CD14-positive monocyte (primary cell): ENCODE data around the gene PITRM1. TPM values are rescaled to one million over a fixed set of nuclear protein-coding genes. Genes with fewer than 3 reads are reported as not detected.

Experiments used
- DNase-seq, 3 donors: peaks; one replicate each; pipeline ENCODE4 v3.0.0-alpha.2; 2011 to 2022
- H2AFZ ChIP-seq: 2 replicates; pipeline ENCODE4 v1.6.0; 2012; ENCODE audit warnings: mild to moderate bottlenecking, low read depth, low read length, inconsistent platforms; ENCODE audit not compliant: insufficient read depth, poor library complexity, severe bottlenecking
- H3K27ac ChIP-seq, 2 donors: 1 replicate in 1 of 2; 2 replicates in 1 of 2; pipeline ENCODE4 v1.5.1; 2012 to 2013; ENCODE audit warnings: low read length in 2 of 2, control low read depth in 1 of 2, inconsistent platforms in 1 of 2, low read depth in 1 of 2, mild to moderate bottlenecking in 1 of 2
- H3K27me3 ChIP-seq, 2 donors: one replicate each; pipeline versions ENCODE4 v1.6.0 to v1.6.1; 2011 to 2013; ENCODE audit warnings: low read length in 2 of 2; ENCODE audit not compliant: control insufficient read depth in 2 of 2, insufficient read depth in 2 of 2
- H3K36me3 ChIP-seq, 2 donors: replicated peaks in 1 of 2; 1 replicate in 1 of 2; 2 replicates in 1 of 2; pipeline versions ENCODE4 v1.5.1 to v1.6.1; 2012 to 2013; ENCODE audit warnings: low read length in 2 of 2, control low read depth in 1 of 2, inconsistent platforms in 1 of 2, mild to moderate bottlenecking in 1 of 2; ENCODE audit not compliant: insufficient read depth in 2 of 2, control insufficient read depth in 1 of 2
- H3K4me1 ChIP-seq, 2 donors: 1 replicate in 1 of 2; 2 replicates in 1 of 2; pipeline versions ENCODE4 v1.5.1 to v1.6.1; 2012 to 2013; ENCODE audit warnings: low read length in 2 of 2, control low read depth in 1 of 2, inconsistent platforms in 1 of 2, mild to moderate bottlenecking in 1 of 2, moderate library complexity in 1 of 2; ENCODE audit not compliant: insufficient read depth in 2 of 2, control insufficient read depth in 1 of 2
- H3K4me2 ChIP-seq: replicated peaks from 2 replicates; pipeline ENCODE3; 2012; ENCODE audit warnings: low read length, moderate library complexity, mild to moderate bottlenecking; ENCODE audit not compliant: poor library complexity, severe bottlenecking; ENCODE audit errors: extremely low read depth
- H3K4me3 ChIP-seq, 3 experiments: fragments of 200-600 bp in 1 of 3; sonication (generic) in 1 of 3; replicated peaks in 1 of 3; 1 replicate in 2 of 3; 2 replicates in 1 of 3; pipeline ENCODE4 v1.5.1; 2011 to 2013; ENCODE audit warnings: low read length in 3 of 3, mild to moderate bottlenecking in 3 of 3, control low read depth in 2 of 3, low read depth in 2 of 3, inconsistent platforms in 1 of 3, moderate library complexity in 1 of 3
- H3K79me2 ChIP-seq: 2 replicates; pipeline ENCODE4 v1.6.0; 2012; ENCODE audit warnings: mild to moderate bottlenecking, control low read depth, inconsistent platforms, low read length, moderate library complexity; ENCODE audit not compliant: insufficient read depth
- H3K9ac ChIP-seq: 2 replicates; pipeline ENCODE4 v1.6.0; 2017; ENCODE audit warnings: low read length, mild to moderate bottlenecking; ENCODE audit not compliant: insufficient read depth, poor library complexity, severe bottlenecking
- H3K9me3 ChIP-seq, 2 donors: replicated peaks in 1 of 2; 1 replicate in 1 of 2; 2 replicates in 1 of 2; pipeline versions ENCODE4 v1.5.1 to v1.6.1; 2012 to 2013; ENCODE audit warnings: low read length in 2 of 2, control low read depth in 1 of 2; ENCODE audit not compliant: control insufficient read depth in 1 of 2, insufficient read depth in 1 of 2
- H4K20me1 ChIP-seq: 2 replicates; pipeline ENCODE4 v1.6.0; 2012; ENCODE audit warnings: mild to moderate bottlenecking, low read length, control low read depth, moderate library complexity; ENCODE audit not compliant: insufficient read depth
- H3K27ac Mint-ChIP-seq, 7 donors: one replicate each; pipeline ENCODE4 v1.8.0; 2020; ENCODE audit warnings: mild to moderate bottlenecking in 7 of 7, mixed read lengths in 7 of 7, moderate library complexity in 6 of 7, inconsistent platforms in 2 of 7
- H3K27me3 Mint-ChIP-seq, 3 donors: one replicate each; pipeline ENCODE4 v1.8.0; 2021 to 2022; ENCODE audit warnings: low read depth in 3 of 3, mild to moderate bottlenecking in 3 of 3, mixed read lengths in 3 of 3, moderate library complexity in 3 of 3, inconsistent platforms in 1 of 3
- H3K36me3 Mint-ChIP-seq, 2 donors: one replicate each; pipeline ENCODE4 v1.8.0; 2020; ENCODE audit warnings: mixed read lengths in 2 of 2, inconsistent platforms in 1 of 2, mild to moderate bottlenecking in 1 of 2
- H3K4me1 Mint-ChIP-seq: one replicate; pipeline ENCODE4 v1.8.0; 2020; ENCODE audit warnings: mild to moderate bottlenecking, mixed read lengths
- H3K4me3 Mint-ChIP-seq, 2 donors: one replicate each; pipeline ENCODE4 v1.8.0; 2020; ENCODE audit warnings: mild to moderate bottlenecking in 2 of 2, mixed read lengths in 2 of 2, moderate library complexity in 1 of 2
- H3K9me3 Mint-ChIP-seq, 7 donors: one replicate each; pipeline ENCODE4 v1.8.0; 2020 to 2022; ENCODE audit warnings: mixed read lengths in 7 of 7, mild to moderate bottlenecking in 6 of 7, moderate library complexity in 6 of 7, inconsistent platforms in 2 of 7
- WGBS: methylation state at CpG from one replicate; pipeline ENCODE4 v1.1.5; 2013; ENCODE audit warnings: missing lambda C conversion rate; ENCODE audit not compliant: insufficient coverage; 5-methylcytosine and 5-hydroxymethylcytosine counted together
- intact Hi-C, 2 donors: fragments of 100-400 bp; cut with micrococcal nuclease; formaldehyde crosslinking; loops; one replicate each; pipeline versions ENCODE4 v1.15.0 to v1.15.1; 2023
- polyA plus RNA-seq, 3 donors: library from polyadenylated mRNA; depleted of rRNA in 1 of 3; unstranded in 2 of 3; stranded (reverse) in 1 of 3; fragments of 300-500 nt in 2 of 3; fragments of >200 nt in 1 of 3; fragmentation: Illumina TruSeq in 2 of 3; gene quantifications; 1 replicate in 2 of 3; 2 replicates in 1 of 3; pipeline ENCODE4 v1.2.3, GENCODE V29; 2012 to 2021
- TF ChIP-seq, protein P1 (sequence below): fragments of 200-600 bp; IDR thresholded peaks from one replicate; pipeline ENCODE4 v1.8.0; 2022; ENCODE audit warnings: antibody characterized with exemption, mild to moderate bottlenecking

The PITRM1 gene
- polyA plus RNA-seq, 3 donors, result 15.3 to 45.7 (median 23.2) TPM

DNA sequence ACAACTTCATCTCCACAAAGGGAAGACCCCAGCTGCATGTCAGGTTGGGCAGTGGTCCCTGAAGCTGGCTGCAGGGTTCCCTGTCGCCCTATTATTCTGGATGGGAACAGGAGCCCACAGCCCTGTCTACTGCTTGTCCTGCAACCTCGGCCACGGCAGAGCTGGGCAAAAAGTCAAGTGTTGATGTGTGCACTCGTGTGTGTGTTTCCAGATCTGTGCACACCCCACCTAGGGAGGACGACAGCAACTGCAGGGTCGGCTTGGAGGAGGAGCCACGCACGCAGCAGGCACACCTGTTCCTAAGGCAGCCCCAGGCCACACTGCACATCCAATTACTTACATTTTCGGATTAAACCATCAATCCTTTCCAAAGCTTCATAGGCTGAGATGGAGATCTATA lies 23.6 kb downstream of the PITRM1 start:
- no peaks in the 10 kb centered on the region for H3K4me1 Mint-ChIP-seq
- H3K4me3 Mint-ChIP-seq, result no peak overlapping the region
- no peak for DNase-seq
- peaks cover 85 to 100% of the 10 kb centered on the region in 2 donors for H3K36me3 ChIP-seq
- no peaks in the 10 kb centered on the region for H3K27me3 Mint-ChIP-seq
- no peaks in the 10 kb centered on the region for H3K79me2 ChIP-seq
- no peak overlapping the region for H3K27ac ChIP-seq
- H3K4me2 ChIP-seq, result no peak overlapping the region
- no peak overlapping the region for H3K27ac Mint-ChIP-seq
- intact Hi-C loops, result no loop called here
- TF ChIP-seq, protein P1, sequence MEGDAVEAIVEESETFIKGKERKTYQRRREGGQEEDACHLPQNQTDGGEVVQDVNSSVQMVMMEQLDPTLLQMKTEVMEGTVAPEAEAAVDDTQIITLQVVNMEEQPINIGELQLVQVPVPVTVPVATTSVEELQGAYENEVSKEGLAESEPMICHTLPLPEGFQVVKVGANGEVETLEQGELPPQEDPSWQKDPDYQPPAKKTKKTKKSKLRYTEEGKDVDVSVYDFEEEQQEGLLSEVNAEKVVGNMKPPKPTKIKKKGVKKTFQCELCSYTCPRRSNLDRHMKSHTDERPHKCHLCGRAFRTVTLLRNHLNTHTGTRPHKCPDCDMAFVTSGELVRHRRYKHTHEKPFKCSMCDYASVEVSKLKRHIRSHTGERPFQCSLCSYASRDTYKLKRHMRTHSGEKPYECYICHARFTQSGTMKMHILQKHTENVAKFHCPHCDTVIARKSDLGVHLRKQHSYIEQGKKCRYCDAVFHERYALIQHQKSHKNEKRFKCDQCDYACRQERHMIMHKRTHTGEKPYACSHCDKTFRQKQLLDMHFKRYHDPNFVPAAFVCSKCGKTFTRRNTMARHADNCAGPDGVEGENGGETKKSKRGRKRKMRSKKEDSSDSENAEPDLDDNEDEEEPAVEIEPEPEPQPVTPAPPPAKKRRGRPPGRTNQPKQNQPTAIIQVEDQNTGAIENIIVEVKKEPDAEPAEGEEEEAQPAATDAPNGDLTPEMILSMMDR, result no peak
- no peak overlapping the region for H2AFZ ChIP-seq
- H4K20me1 ChIP-seq, result no peaks in the 10 kb centered on the region
- no peaks in the 10 kb centered on the region for H3K4me1 ChIP-seq
- WGBS, result 100% methylated on average over 3 of the region's 9 CpGs
- H3K4me3 ChIP-seq, result no peak overlapping the region
- H3K9me3 ChIP-seq, result no peaks in the 10 kb centered on the region
- H3K27me3 ChIP-seq, result no peaks in the 10 kb centered on the region
- H3K9me3 Mint-ChIP-seq, result no peaks in the 10 kb centered on the region
- H3K36me3 Mint-ChIP-seq, result peaks cover 95 to 98% of the 10 kb centered on the region in 2 donors
- no peak overlapping the region for H3K9ac ChIP-seq

DNA sequence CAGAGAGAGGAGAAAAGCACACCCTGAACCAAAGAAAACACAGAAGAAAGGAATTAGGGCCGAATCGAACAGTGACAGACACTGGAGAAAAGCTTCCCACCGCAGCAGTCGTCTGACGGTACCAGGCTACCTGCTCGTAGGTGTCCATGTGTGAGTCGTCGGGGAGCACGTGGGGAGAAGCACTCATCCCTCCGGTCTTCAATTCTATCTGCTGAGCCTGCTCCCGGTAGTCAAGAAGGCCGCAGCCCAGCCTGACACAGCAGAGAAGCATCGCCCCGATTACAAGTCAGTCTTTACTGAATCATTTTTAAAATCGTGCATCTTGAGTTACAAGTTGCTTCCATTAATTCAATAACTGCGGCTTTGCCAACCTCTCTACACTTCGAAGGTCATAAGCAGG lies 24.5 kb downstream of the PITRM1 start:
- H3K4me1 ChIP-seq, result no peaks in the 10 kb centered on the region
- no peaks in the 10 kb centered on the region for H3K9me3 ChIP-seq
- H3K9ac ChIP-seq, result no peak overlapping the region
- H3K79me2 ChIP-seq, result no peaks in the 10 kb centered on the region
- intact Hi-C loops, result no loop called here
- H3K27ac ChIP-seq, result no peak overlapping the region
- no peak overlapping the region for H2AFZ ChIP-seq
- H3K27ac Mint-ChIP-seq, result no peak overlapping the region
- peaks cover 89 to 100% of the 10 kb centered on the region in 2 donors for H3K36me3 ChIP-seq
- no peaks in the 10 kb centered on the region for H4K20me1 ChIP-seq
- no peaks in the 10 kb centered on the region for H3K27me3 ChIP-seq
- TF ChIP-seq, protein P1, result no peak
- no peaks in the 10 kb centered on the region for H3K9me3 Mint-ChIP-seq
- H3K4me3 ChIP-seq, result no peak overlapping the region
- H3K4me2 ChIP-seq, result no peak overlapping the region
- DNase-seq, result no peak
- H3K36me3 Mint-ChIP-seq, result peaks cover 95 to 98% of the 10 kb centered on the region in 2 donors
- WGBS, result 93% methylated on average over 17 of the region's 17 CpGs
- no peaks in the 10 kb centered on the region for H3K4me1 Mint-ChIP-seq
- no peak overlapping the region for H3K4me3 Mint-ChIP-seq
- H3K27me3 Mint-ChIP-seq, result no peaks in the 10 kb centered on the region
